Ishikawa (cell line): ENCODE measurements around the gene PHOX2A.

ENCODE experiments used
- CEBPB ChIP-seq: IDR thresholded peaks from 2 replicates; pipeline ENCODE4 v1.6.1; 2012
- CREB1 ChIP-seq: IDR thresholded peaks from 2 replicates; pipeline ENCODE4 v1.6.1; 2012; ENCODE audit warnings: low read depth
- EGR1 ChIP-seq: IDR thresholded peaks from 2 replicates; pipeline ENCODE4 v1.6.1; 2012
- EP300 ChIP-seq: IDR thresholded peaks from 2 replicates; pipeline ENCODE4 v1.6.1; 2012; ENCODE audit warnings: borderline replicate concordance
- FOXM1 ChIP-seq: IDR thresholded peaks from 2 replicates; pipeline ENCODE4 v1.6.1; 2012; ENCODE audit warnings: low read depth, borderline replicate concordance
- RAD21 ChIP-seq: IDR thresholded peaks from 2 replicates; pipeline ENCODE4 v1.6.1; 2012; ENCODE audit warnings: low read depth
- TAF1 ChIP-seq: IDR thresholded peaks from 2 replicates; pipeline ENCODE4 v1.6.1; 2012; ENCODE audit warnings: low read depth, mild to moderate bottlenecking
- TEAD4 ChIP-seq: IDR thresholded peaks from 2 replicates; pipeline ENCODE4 v1.6.1; 2012
- YY1 ChIP-seq: IDR thresholded peaks from 2 replicates; pipeline ENCODE4 v1.6.1; 2012; ENCODE audit warnings: low read depth
- TF ChIP-seq, protein P1 (sequence below): IDR thresholded peaks from 2 replicates; pipeline ENCODE4 v1.6.1; 2012
- TF ChIP-seq, protein P2 (sequence below): IDR thresholded peaks from 2 replicates; pipeline ENCODE4 v1.6.1; 2012

DNA sequence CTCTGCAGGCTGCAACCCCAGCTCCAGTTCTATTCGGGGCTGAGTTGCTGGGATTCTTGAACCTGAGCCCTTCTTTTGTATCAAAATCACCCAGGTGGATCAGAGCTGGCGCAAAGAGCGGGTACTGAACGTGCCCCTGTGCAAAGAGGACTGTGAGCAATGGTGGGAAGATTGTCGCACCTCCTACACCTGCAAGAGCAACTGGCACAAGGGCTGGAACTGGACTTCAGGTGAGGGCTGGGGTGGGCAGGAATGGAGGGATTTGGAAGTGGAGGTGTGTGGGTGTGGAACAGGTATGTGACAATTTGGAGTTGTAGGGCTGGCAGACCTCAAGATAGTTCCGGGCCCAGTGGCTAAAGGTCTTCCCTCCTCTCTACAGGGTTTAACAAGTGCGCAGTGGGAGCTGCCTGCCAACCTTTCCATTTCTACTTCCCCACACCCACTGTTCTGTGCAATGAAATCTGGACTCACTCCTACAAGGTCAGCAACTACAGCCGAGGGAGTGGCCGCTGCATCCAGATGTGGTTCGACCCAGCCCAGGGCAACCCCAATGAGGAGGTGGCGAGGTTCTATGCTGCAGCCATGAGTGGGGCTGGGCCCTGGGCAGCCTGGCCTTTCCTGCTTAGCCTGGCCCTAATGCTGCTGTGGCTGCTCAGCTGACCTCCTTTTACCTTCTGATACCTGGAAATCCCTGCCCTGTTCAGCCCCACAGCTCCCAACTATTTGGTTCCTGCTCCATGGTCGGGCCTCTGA is 48.3 kb downstream of the PHOX2A start:
- TF ChIP-seq CEBPB (no peak), EP300 (peak; percentile 18; the same call in 1 of the 2 replicates), CREB1 (no peak), TEAD4 (no peak), RAD21 (no peak), YY1 (no peak), TAF1 (no peak), FOXM1 (no peak), EGR1 (no peak)
- TF ChIP-seq, protein P1, sequence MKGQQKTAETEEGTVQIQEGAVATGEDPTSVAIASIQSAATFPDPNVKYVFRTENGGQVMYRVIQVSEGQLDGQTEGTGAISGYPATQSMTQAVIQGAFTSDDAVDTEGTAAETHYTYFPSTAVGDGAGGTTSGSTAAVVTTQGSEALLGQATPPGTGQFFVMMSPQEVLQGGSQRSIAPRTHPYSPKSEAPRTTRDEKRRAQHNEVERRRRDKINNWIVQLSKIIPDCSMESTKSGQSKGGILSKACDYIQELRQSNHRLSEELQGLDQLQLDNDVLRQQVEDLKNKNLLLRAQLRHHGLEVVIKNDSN = no peak
- TF ChIP-seq, protein P2, sequence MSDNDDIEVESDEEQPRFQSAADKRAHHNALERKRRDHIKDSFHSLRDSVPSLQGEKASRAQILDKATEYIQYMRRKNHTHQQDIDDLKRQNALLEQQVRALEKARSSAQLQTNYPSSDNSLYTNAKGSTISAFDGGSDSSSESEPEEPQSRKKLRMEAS = no peak
